ENCODE results near the gene KSR2.
A peak's percentile ranks its signal among the peaks of the same experiment; 100 is the strongest.

DNA sequence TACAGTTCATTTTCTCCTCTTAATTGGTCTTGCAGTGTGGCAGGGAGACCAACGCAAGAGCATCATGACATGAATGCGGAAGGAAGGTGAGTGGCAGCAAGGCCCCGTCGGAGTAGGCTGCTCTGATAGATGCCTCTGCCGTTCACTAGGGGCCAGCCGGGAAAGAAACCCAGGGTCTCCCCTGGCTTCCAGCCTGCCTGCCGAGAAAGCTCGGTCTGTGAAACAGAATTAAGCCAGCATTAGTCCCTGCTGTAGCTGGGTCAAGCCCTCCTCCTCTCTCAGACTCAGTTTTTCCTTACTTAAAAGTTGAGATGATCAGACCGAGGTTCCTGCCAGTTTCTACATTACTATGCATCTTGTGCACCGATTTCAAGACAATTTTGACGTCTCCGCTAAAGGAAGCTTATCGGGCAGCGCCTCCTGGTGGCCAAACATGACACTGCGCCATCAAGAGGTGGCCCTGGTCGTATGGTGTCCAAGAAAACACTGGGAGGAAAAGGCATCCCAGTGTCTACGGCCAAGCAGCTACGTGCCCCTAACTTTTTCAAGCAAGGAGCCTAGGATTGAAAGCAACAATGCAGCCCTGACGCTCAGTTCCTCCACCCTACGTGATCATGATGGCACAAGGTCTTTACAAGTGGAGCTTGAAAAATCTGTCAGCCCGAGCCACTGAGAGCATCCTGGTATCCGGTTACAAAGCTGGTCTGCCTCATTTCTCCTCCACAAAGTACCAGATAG, 131.6 kb downstream of the KSR2 start:
- TF ChIP-seq, protein P1, sequence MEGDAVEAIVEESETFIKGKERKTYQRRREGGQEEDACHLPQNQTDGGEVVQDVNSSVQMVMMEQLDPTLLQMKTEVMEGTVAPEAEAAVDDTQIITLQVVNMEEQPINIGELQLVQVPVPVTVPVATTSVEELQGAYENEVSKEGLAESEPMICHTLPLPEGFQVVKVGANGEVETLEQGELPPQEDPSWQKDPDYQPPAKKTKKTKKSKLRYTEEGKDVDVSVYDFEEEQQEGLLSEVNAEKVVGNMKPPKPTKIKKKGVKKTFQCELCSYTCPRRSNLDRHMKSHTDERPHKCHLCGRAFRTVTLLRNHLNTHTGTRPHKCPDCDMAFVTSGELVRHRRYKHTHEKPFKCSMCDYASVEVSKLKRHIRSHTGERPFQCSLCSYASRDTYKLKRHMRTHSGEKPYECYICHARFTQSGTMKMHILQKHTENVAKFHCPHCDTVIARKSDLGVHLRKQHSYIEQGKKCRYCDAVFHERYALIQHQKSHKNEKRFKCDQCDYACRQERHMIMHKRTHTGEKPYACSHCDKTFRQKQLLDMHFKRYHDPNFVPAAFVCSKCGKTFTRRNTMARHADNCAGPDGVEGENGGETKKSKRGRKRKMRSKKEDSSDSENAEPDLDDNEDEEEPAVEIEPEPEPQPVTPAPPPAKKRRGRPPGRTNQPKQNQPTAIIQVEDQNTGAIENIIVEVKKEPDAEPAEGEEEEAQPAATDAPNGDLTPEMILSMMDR (conservative IDR thresholded peaks at IDR 0.05; ENCODE audit: low read length) = peak; percentile 97
- no peak for TF ChIP-seq EZH2phosphoT487 (IDR thresholded peaks at IDR 0.05; ENCODE audit: borderline replicate concordance, low read depth, low read length)

Data from OCI-LY7 (cell line).